Neural crest cell (in vitro differentiated cells): ENCODE results near the gene TSSK3. TPM values are rescaled to one million over a fixed set of nuclear protein-coding genes. Genes with fewer than 3 reads are reported as not detected.

ENCODE experiments used
- DNase-seq: peaks from one replicate; pipeline ENCODE4 v3.0.0; 2021; ENCODE audit warnings: low read depth, mixed read lengths, low spot score
- H3K27ac Mint-ChIP-seq: one replicate; pipeline ENCODE4 v1.8.0; 2021; ENCODE audit warnings: mild to moderate bottlenecking, mixed read lengths; ENCODE audit not compliant: unreplicated experiment
- H3K27me3 Mint-ChIP-seq: 2 replicates; pipeline ENCODE4 v1.8.0; 2021; ENCODE audit warnings: low read depth, mild to moderate bottlenecking, mixed read lengths
- H3K36me3 Mint-ChIP-seq: 2 replicates; pipeline ENCODE4 v1.8.0; 2021; ENCODE audit warnings: low read depth, mild to moderate bottlenecking, mixed read lengths
- H3K4me1 Mint-ChIP-seq: 2 replicates; pipeline ENCODE4 v1.8.0; 2021; ENCODE audit warnings: mixed read lengths
- H3K4me3 Mint-ChIP-seq: one replicate; pipeline ENCODE4 v1.8.0; 2021; ENCODE audit warnings: mild to moderate bottlenecking, mixed read lengths
- H3K9me3 Mint-ChIP-seq: 2 replicates; pipeline ENCODE4 v1.8.0; 2021; ENCODE audit warnings: mixed read lengths
- total RNA-seq: library from RNA; stranded (reverse); gene quantifications from 2 replicates; pipeline ENCODE4 v1.2.1, GENCODE V29; 2021
- TF ChIP-seq, protein P1 (sequence below): fragments of 200-600 bp; sonication (generic); conservative IDR thresholded peaks from 2 replicates; pipeline ENCODE4 v1.5.0; 2021; ENCODE audit warnings: antibody characterized with exemption, mild to moderate bottlenecking

TSSK3 gene
- total RNA-seq, 1 donor from 2014 or later: 2.2 TPM

DNA sequence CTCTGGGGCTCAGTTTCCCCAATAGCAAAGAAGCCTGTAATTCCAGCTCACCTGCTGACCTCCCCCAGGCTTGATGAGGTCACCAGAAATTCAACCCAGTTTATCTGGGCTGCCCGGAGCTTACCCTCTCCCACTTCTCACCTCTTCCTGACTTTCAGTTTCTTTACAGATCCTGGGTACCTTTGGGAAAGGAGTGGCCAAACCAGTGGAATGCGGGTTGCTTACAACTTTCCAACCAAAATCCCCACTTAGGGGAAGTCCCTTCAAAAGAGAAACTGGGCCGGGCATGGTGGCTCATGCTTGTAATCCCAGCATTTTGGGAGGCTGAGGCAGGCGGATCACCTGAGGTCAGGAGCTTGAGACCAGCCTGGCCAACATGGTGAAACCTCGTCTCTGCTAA is 20.4 kb upstream of the TSSK3 start:
- no peaks in the 10 kb centered on the region for H3K36me3 Mint-ChIP-seq
- TF ChIP-seq, protein P1, sequence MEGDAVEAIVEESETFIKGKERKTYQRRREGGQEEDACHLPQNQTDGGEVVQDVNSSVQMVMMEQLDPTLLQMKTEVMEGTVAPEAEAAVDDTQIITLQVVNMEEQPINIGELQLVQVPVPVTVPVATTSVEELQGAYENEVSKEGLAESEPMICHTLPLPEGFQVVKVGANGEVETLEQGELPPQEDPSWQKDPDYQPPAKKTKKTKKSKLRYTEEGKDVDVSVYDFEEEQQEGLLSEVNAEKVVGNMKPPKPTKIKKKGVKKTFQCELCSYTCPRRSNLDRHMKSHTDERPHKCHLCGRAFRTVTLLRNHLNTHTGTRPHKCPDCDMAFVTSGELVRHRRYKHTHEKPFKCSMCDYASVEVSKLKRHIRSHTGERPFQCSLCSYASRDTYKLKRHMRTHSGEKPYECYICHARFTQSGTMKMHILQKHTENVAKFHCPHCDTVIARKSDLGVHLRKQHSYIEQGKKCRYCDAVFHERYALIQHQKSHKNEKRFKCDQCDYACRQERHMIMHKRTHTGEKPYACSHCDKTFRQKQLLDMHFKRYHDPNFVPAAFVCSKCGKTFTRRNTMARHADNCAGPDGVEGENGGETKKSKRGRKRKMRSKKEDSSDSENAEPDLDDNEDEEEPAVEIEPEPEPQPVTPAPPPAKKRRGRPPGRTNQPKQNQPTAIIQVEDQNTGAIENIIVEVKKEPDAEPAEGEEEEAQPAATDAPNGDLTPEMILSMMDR: no peak
- DNase-seq: no peak
- H3K9me3 Mint-ChIP-seq: no peaks in the 10 kb centered on the region
- peaks cover 2% of the 10 kb centered on the region for H3K27me3 Mint-ChIP-seq
- H3K4me1 Mint-ChIP-seq: peaks cover 46% of the 10 kb centered on the region
- no peak overlapping the region for H3K27ac Mint-ChIP-seq
- no peak overlapping the region for H3K4me3 Mint-ChIP-seq

DNA sequence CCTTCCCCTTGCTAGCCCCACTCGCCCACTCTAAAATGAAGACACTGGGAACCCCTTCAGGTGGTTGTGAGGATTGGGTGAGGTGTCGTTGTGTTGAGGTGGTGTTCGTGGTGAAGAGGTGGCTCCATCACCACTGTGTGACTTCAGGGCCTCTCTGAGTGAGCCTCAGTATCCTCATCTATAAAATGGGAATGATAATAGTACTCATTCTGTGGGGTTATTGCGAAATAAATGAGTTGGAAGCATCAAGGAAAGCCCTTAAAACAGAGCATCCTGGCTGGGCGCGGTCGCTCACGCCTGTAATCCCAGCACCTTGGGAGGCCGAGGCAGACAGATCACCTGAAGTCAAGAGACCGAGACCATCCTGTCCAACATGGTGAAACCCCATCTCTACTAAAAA is 19.6 kb upstream of the TSSK3 start:
- TF ChIP-seq, protein P1: no peak
- Mint-ChIP-seq H3K4me3 (no peak overlapping the region), H3K9me3 (no peaks in the 10 kb centered on the region), H3K4me1 (peaks cover 42% of the 10 kb centered on the region), H3K27ac (no peak overlapping the region), H3K36me3 (no peaks in the 10 kb centered on the region), H3K27me3 (peaks cover 2% of the 10 kb centered on the region)
- no peak for DNase-seq

DNA sequence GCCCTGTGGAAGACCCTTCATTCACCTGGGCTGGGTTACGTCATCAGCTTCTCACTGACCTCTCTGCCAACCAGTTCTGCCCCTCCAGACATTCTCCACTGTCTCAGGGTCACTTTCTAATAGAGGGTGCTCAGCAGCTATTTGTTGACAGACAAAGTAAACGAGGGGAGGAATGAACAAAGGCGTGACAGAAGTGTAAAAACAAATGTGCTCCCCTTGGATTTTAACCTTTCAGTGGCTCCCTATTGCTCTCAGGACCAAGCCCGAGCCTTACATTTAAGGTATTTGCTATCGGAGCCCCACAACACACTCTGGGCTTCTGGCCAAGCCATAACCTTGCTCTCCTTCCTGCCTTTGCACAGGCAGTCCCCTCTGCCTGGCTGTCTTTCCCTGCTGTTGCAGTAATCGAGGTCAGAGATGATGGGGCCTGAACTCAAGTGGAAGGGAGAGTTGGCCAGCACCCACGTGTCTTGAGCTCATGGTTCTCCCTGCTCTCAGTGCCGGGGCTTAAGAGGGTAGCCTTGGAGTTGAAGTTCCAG is 17.0 kb upstream of the TSSK3 start:
- H3K4me3 Mint-ChIP-seq: peak overlapping the region; percentile 8
- no peak for DNase-seq
- H3K27me3 Mint-ChIP-seq: peaks cover 4% of the 10 kb centered on the region
- H3K36me3 Mint-ChIP-seq: peaks cover 3% of the 10 kb centered on the region
- TF ChIP-seq, protein P1: no peak
- H3K4me1 Mint-ChIP-seq: peaks cover 38% of the 10 kb centered on the region
- H3K9me3 Mint-ChIP-seq: peaks cover under 1% of the 10 kb centered on the region
- H3K27ac Mint-ChIP-seq: no peak overlapping the region

DNA sequence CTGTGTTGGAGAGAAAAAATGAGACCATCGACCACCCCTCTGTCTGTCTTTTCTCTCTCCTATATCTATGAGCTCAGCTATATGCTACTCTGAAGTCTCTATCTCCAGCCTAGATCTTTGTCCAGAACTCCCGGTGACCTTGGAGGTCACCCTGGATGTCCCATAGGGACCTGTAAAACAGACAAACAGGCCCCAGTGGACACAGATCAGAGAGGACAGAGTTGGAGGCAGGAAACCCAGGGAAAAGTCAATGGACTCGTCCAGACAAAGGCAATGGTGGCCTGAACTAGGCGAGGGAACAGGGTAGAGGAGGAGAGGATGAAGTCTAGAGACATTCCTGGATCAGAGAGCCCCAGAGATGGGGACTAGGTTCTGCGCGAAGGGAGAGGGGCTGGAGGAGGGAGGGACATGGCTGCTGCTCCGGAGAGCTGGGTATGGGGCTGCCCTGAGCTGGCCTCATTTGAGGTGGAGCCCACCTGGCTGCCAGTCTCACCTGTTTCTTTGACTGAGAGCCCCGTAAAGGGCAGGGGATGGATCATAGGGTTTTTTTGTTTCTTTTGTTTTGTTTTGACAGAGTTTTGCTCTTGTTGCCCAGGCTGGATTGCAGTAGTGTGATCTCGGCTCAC is 15.7 kb upstream of the TSSK3 start:
- DNase-seq: no peak
- peak overlapping the region; percentile 30 for H3K27ac Mint-ChIP-seq
- peaks cover 4% of the 10 kb centered on the region for H3K27me3 Mint-ChIP-seq
- H3K4me1 Mint-ChIP-seq: peaks cover 36% of the 10 kb centered on the region
- peaks cover 4% of the 10 kb centered on the region for H3K9me3 Mint-ChIP-seq
- TF ChIP-seq, protein P1: no peak
- H3K4me3 Mint-ChIP-seq: peak overlapping the region; percentile 72
- peaks cover 5% of the 10 kb centered on the region for H3K36me3 Mint-ChIP-seq

DNA sequence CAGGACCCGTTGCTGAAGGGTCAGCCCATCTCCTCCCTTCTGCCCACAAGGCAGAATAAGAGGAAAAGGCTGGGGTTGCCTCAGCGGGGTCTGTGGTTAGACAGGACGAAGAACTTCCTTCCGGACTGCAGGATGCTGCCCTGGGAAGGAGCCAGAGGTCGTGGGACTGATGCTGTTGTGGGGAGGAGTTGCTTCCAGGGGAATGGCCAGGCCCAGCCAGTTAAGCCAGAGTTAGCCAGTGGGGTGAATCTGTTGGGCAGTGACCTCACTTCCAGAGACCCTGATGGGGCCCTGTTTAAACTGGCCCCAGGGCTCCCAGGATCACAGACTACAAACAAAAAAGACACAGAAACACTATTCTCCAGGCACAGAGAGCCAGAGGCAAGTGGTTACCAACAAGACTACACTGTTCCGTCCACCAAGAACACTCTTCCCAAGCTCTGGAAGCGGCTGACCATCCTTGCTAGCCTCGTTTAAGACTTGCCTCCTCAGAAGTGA is 13.1 kb upstream of the TSSK3 start:
- Mint-ChIP-seq H3K27me3 (peaks cover 4% of the 10 kb centered on the region), H3K27ac (peak overlapping the region; percentile 95), H3K36me3 (peaks cover 5% of the 10 kb centered on the region), H3K4me3 (peak overlapping the region; percentile 90), H3K4me1 (peaks cover 55% of the 10 kb centered on the region), H3K9me3 (peaks cover 4% of the 10 kb centered on the region)
- no peak for DNase-seq
- TF ChIP-seq, protein P1: no peak
